Measurements from ENCODE around the gene FOLR3. TPM values are rescaled to one million over a fixed set of nuclear protein-coding genes. Genes with fewer than 3 reads are reported as not detected.

FOLR3 gene
- total and polyA plus RNA-seq, 9 of the 15 experiments (the other 6 are each of a cell fraction or from before 2014, with no cell fraction given), result not detected

DNA sequence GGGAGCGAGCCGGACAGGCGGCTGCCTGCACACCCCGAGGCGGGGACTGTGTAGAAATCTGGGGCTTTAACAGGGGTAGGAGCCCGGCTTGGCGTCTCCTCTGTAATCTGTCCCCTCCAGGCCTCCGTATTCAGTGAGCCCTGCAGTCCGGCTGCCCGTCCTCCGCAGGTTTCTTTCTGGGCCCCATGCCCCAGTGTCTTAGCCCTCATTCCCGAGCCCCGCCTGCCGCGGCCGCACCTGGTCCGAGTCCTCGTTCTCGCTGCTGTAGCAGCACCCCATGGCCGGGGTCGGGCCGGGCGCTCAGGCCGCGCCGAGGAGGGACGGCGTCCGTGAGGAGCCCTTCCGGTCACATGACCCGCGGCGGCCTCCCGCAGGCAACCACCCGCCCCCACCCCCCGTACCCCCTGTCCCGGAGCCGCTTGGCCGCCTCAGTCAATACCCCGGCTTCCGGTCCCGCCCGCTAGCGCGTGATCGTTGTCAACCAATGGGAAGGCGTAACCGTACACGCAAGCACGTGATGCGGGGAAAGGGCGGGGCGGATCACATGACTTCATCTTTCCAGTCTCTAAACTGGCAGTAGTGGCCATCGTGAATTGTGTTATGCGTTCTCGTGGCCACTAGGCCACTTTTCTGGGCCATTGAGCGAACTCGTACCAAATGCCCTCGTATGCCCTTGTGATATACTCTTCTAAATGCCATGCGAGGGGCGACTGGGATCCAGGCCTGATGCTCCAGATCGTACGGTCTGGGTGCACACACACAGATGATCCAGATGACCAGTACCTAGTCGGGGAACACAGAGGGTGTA, 32.4 kb upstream of the FOLR3 start, which contains the start of gene LAMTOR1 (continued):
- peak; percentile 81 to 97 (median 82); a peak in 5 of 6 replicates for TF ChIP-seq ZBTB11 (CRISPR knock-in tag; IDR thresholded peaks at IDR 0.05)
- TF ChIP-seq ZBTB33 (CRISPR knock-in tag; IDR thresholded peaks at IDR 0.05), result peak; percentile 60
- no peak for TF ChIP-seq HNRNPK (IDR thresholded peaks at IDR 0.05; ENCODE audit: low read depth, low read length, poor library complexity, severe bottlenecking)
- peak; percentile 50; the same call in 1 of the 2 replicates for TF ChIP-seq EHMT2 (IDR thresholded peaks at IDR 0.05)
- peak; percentile 93 for TF ChIP-seq KLF1 (tag; IDR thresholded peaks at IDR 0.05)
- peak; percentile 91 for TF ChIP-seq GABPB1 (CRISPR knock-in tag; IDR thresholded peaks at IDR 0.05)
- TF ChIP-seq PTRF (tag; IDR thresholded peaks at IDR 0.05), result no peak
- TF ChIP-seq FOXK2 (conservative IDR thresholded peaks at IDR 0.05 in 1 of 2, IDR thresholded peaks at IDR 0.05 in 1 of 2; ENCODE audit: low read depth in 2 of 2), result peak; percentile 89 to 94
- TF ChIP-seq LEF1 (IDR thresholded peaks at IDR 0.05), result peak; percentile 53; the same call in 1 of the 2 replicates
- no peak for TF ChIP-seq UBTF (IDR thresholded peaks at IDR 0.05; ENCODE audit: borderline replicate concordance in 1 of 2, low read depth in 2 of 2, low read length in 2 of 2)
- peak; percentile 48 to 85; a peak in 3 of 4 replicates for TF ChIP-seq FOXA3 (CRISPR knock-in tag; conservative IDR thresholded peaks at IDR 0.05 in 1 of 2, IDR thresholded peaks at IDR 0.05 in 1 of 2)
- TF ChIP-seq ZBTB17 (CRISPR knock-in tag; IDR thresholded peaks at IDR 0.05), result 0 out of 2 replicates have a peak, but pooled peaks have one; percentile 30
- TF ChIP-seq NR2C2 (CRISPR knock-in tag; IDR thresholded peaks at IDR 0.05), result no peak
- peak; percentile 94 for TF ChIP-seq NR2C2 (tag; IDR thresholded peaks at IDR 0.05)
